PFSK-1 (cell line): ENCODE data around the gene PI4KA.

Experiments
- FOXP2 ChIP-seq: optimal IDR thresholded peaks from 2 replicates; pipeline ENCODE3; 2011; ENCODE audit warnings: borderline replicate concordance, control low read depth, inconsistent platforms; ENCODE audit not compliant: insufficient read depth; ENCODE audit errors: extremely low read length, extremely low read depth
- POLR2AphosphoS5 ChIP-seq: IDR thresholded peaks from 2 replicates; pipeline ENCODE4 v1.6.1; 2012; ENCODE audit warnings: low read depth, mild to moderate bottlenecking, control low read depth, low read length, moderate library complexity
- REST ChIP-seq, 2 experiments: IDR thresholded peaks; 2 replicates each; pipeline versions ENCODE4 v1.6.1 to v1.8.0; 2011 to 2012; ENCODE audit warnings: low read depth in 2 of 2, low read length in 2 of 2, control low read depth in 1 of 2, inconsistent platforms in 1 of 2, mild to moderate bottlenecking in 1 of 2, moderate library complexity in 1 of 2; ENCODE audit not compliant: insufficient read depth in 1 of 2
- SIN3A ChIP-seq: IDR thresholded peaks from 2 replicates; pipeline ENCODE4 v1.6.1; 2012; ENCODE audit warnings: mild to moderate bottlenecking, low read length, moderate library complexity, borderline replicate concordance; ENCODE audit not compliant: insufficient read depth

- no peak for TF ChIP-seq POLR2AphosphoS5
- no peak for TF ChIP-seq SIN3A
- no peak for TF ChIP-seq REST (IDR thresholded peaks at IDR 0.05; ENCODE audit: insufficient read depth in 1 of 2, low read depth in 2 of 2, low read length in 2 of 2)
- no peak for TF ChIP-seq FOXP2
Observed at GRCh38 chr22:20847318-20847822, 11.2 kb downstream of the PI4KA start.
